ENCODE results near the gene TEC.

- TF ChIP-seq CTCF (IDR thresholded peaks at IDR 0.05; ENCODE audit: poor library complexity, severe bottlenecking) (no peak), EP300 (conservative IDR thresholded peaks at IDR 0.05; ENCODE audit: poor library complexity, severe bottlenecking) (no peak), RAD21 (conservative IDR thresholded peaks at IDR 0.05) (no peak), REST (IDR thresholded peaks at IDR 0.05; ENCODE audit: borderline replicate concordance) (no peak), POLR2AphosphoS5 (IDR thresholded peaks at IDR 0.05) (no peak), EZH2 (IDR thresholded peaks at IDR 0.05; ENCODE audit: borderline replicate concordance, insufficient read depth, low read length, poor library complexity, severe bottlenecking) (no peak), SMC3 (conservative IDR thresholded peaks at IDR 0.05; ENCODE audit: poor library complexity) (no peak)
Observed at GRCh38 chr4:48189731-48190130, 79.9 kb downstream of the TEC start.
